Esophagus squamous epithelium (tissue), 4 donors: ENCODE results near the gene PRG3.

ENCODE experiments used
- POLR2A ChIP-seq, 4 donors: fragments of 450-650 bp; IDR thresholded peaks; one replicate each; pipeline ENCODE4 v1.6.1; 2017; ENCODE audit warnings: antibody characterized with exemption in 4 of 4, mild to moderate bottlenecking in 4 of 4, moderate library complexity in 3 of 4
- TF ChIP-seq, protein P1 (sequence below), 6 experiments: fragments of 450-650 bp in 4 of 6; fragments of 200-600 bp in 2 of 6; sonication (generic) in 2 of 6; IDR thresholded peaks; one replicate each; pipeline ENCODE4 v1.5.1; 2016 to 2019; ENCODE audit warnings: antibody characterized with exemption in 6 of 6, mild to moderate bottlenecking in 4 of 6, moderate library complexity in 4 of 6

DNA sequence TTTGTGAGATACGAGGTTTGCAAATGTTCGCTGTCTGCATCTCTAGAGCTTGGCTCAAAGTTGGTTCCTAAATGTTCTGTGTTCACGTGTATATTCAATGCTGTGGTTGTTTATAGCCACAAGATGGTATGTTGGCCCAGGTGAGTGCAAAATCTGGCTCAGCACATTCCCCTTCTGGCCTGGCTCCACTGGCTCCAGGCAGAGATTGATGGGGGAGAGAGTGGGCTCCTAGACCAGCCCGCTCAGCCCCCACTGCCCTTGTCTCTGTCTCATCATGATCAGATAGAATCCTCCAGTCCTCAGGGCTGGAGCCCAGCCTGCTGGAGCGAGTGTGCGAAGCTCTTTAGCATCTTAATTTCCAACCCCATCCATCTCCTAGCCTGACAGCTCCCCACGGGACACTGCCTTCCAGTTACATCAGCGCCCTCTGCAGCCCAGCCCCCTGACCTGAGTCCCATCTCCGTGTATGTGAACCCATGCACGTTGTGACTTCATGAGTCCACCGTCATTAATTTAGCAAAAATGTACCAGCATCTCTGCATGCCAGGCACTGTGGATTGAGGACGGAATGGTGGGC is 40.8 kb downstream of the PRG3 start:
- no peak for TF ChIP-seq POLR2A (IDR thresholded peaks at IDR 0.05)
- TF ChIP-seq, protein P1, sequence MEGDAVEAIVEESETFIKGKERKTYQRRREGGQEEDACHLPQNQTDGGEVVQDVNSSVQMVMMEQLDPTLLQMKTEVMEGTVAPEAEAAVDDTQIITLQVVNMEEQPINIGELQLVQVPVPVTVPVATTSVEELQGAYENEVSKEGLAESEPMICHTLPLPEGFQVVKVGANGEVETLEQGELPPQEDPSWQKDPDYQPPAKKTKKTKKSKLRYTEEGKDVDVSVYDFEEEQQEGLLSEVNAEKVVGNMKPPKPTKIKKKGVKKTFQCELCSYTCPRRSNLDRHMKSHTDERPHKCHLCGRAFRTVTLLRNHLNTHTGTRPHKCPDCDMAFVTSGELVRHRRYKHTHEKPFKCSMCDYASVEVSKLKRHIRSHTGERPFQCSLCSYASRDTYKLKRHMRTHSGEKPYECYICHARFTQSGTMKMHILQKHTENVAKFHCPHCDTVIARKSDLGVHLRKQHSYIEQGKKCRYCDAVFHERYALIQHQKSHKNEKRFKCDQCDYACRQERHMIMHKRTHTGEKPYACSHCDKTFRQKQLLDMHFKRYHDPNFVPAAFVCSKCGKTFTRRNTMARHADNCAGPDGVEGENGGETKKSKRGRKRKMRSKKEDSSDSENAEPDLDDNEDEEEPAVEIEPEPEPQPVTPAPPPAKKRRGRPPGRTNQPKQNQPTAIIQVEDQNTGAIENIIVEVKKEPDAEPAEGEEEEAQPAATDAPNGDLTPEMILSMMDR (IDR thresholded peaks at IDR 0.05), result no peak
